ENCODE data around the gene MGST3. TPM values are rescaled to one million over a fixed set of nuclear protein-coding genes. Genes with fewer than 3 reads are reported as not detected.
A peak's percentile ranks its signal among the peaks of the same experiment; 100 is the strongest.
"Not testable (repeated sequence)": the region's sequence is repeated elsewhere in the genome, so short reads cannot be mapped to it uniquely, and the experiment has no call there.

The MGST3 gene
- polyA plus RNA-seq, 1 donor: 148 TPM

DNA sequence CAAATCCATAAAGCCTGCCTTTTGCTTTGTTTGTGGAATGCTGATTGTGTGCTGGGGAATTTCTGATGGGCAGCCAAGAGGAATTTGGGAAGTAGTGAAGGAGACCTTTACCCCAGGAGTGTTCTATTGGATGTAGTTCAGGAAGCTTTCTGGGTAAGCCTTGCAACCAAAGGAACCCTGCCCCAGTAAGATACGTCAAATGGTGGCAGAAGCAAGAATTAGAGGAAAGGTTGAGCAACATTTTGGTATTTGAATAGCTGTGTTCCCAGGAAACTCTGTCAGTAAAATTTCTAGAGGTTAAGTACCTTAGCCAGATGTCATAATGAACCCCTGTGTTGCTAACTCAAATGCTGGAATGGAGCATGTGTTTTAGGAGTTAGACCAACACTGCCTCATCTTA is 6.4 kb downstream of the MGST3 start:
- Histone ChIP-seq H3K27me3 (ENCODE audit: control insufficient read depth, insufficient read depth, low read length) (no peaks in the 10 kb centered on the region), H3K36me3 (ENCODE audit: control insufficient read depth, insufficient read depth, low read length) (peaks cover 7% of the 10 kb centered on the region), H3K4me1 (ENCODE audit: control insufficient read depth, insufficient read depth, low read length) (peaks cover 18% of the 10 kb centered on the region), H3K27ac (ENCODE audit: low read length) (no peak overlapping the region), H3K4me3 (ENCODE audit: low read length) (no peak overlapping the region), H3K9me3 (ENCODE audit: control insufficient read depth, low read depth, low read length) (no peaks in the 10 kb centered on the region)
- no CpG with 5 or more reads among the region's 1 CpG for whole genome bisulfite sequencing (ENCODE audit: insufficient coverage, low lambda C conversion rate)
- DNase-seq: peak in 1 of 2 donors; percentile 7

DNA sequence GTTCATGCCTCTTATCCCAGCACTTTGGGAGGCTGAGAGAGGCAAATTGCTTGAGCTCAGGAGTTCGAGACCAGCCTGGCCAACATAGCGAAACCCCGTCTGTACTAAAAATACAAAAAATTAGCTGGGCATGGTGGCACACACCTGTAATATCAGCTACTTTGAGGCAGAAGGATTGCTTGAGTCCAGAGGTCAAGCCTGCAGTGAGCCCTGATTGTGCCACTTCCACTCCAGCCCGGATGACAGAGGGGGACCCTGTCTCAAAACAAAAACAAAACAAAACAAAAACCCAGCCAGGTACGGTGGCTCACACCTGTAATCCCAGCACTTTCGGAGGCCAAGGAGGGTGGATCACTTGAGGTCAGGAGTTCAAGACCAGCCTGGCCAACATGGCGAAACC is 7.2 kb downstream of the MGST3 start:
- H3K36me3 ChIP-seq (ENCODE audit: control insufficient read depth, insufficient read depth, low read length); H3K9me3 ChIP-seq (ENCODE audit: control insufficient read depth, low read depth, low read length); H3K27me3 ChIP-seq (ENCODE audit: control insufficient read depth, insufficient read depth, low read length); H3K4me3 ChIP-seq (ENCODE audit: low read length); H3K27ac ChIP-seq (ENCODE audit: low read length): not testable (repeated sequence)
- H3K4me1 ChIP-seq (ENCODE audit: control insufficient read depth, insufficient read depth, low read length): peaks cover 11% of the 10 kb centered on the region
- WGBS (ENCODE audit: insufficient coverage, low lambda C conversion rate): 60% methylated on average over 1 of the region's 7 CpGs
- peak; percentile 9 to 43 for DNase-seq

DNA sequence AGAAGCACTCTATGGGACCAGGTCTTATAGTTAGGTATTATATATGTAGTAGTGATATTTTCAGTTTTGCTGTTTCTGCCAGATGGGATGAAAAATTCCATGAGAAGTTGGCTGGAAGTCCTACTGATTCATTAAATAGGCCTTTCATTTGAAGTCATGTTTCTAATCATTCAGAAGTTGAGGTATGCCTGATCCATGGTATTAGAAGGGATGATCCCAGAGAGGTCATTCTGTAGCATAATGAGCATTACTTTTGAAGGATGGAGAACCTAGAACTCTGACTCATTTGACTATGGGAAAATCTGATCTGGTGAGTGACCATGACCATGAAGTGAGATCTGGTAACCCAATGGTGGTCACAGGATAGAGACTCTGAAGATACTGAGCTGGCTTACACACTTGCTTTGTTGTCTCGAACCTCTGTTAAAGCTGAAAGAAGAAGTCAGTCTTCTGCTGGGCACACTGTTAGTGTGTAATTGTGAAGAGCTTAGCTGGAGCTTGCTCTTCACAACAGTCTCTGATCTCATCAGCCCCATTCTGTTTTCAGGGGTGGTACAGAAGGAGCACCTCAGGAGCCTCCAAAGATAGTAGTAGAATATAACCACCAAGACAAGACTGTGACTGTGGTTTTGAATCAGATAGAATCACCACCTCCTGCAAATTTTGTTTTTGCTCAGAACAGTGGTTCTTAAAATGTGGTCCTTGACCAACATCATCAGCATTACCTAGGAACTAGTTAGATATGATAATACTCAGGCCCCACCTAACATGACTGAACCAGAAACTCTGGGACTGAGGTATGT is 9.0 kb downstream of the MGST3 start:
- Histone ChIP-seq H3K4me1 (ENCODE audit: control insufficient read depth, insufficient read depth, low read length) (peaks cover 8% of the 10 kb centered on the region), H3K27ac (ENCODE audit: low read length) (no peak overlapping the region)

DNA sequence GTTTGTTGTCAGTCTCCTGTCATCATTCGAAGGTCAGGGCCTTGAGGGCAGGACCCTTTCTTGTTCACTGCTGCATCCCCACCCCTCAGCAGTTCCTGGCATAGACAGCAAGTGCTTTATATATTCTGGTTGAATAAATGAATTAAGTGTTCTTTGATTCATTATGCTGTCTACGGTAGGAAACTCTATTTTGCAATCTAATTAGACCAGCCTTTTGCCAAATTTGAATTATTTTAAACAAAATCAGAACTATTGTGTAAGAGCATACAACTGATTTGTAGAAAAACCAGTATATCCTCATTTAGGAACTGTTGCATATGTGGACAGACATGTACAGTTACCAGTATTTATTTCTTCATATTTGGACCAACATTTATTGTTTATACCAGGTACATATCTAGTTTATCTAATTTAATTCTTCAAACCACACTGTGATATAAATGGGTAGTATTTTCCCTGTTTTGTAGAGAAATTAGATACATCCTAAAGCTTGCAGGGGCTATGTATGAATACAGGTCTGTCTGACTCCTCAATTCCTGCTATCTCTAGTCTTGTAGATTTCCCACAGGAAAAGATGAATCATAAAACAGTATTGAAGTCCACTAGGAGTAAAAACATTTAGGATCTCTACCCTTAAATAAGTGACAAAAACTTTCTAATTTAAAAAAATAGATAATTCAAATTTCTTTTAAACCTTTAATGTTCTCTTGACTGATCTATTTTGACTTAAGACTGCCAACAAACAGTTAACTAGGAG is 10.4 kb downstream of the MGST3 start:
- H3K4me1 ChIP-seq (ENCODE audit: control insufficient read depth, insufficient read depth, low read length): peaks cover 14% of the 10 kb centered on the region
- H3K27ac ChIP-seq (ENCODE audit: low read length): no peak overlapping the region
- no peaks in the 10 kb centered on the region for H3K27me3 ChIP-seq (ENCODE audit: control insufficient read depth, insufficient read depth, low read length)
- H3K4me3 ChIP-seq (ENCODE audit: low read length): no peak overlapping the region
- DNase-seq: no peak
- H3K36me3 ChIP-seq (ENCODE audit: control insufficient read depth, insufficient read depth, low read length): peaks cover 7% of the 10 kb centered on the region
- whole genome bisulfite sequencing (ENCODE audit: insufficient coverage, low lambda C conversion rate): no CpG with 5 or more reads among the region's 2 CpGs
- H3K9me3 ChIP-seq (ENCODE audit: control insufficient read depth, low read depth, low read length): no peaks in the 10 kb centered on the region

More for the DNA sequence above, 9.0 kb downstream of the MGST3 start:
- Histone ChIP-seq H3K27me3 (ENCODE audit: control insufficient read depth, insufficient read depth, low read length) (no peaks in the 10 kb centered on the region), H3K36me3 (ENCODE audit: control insufficient read depth, insufficient read depth, low read length) (peaks cover 7% of the 10 kb centered on the region), H3K9me3 (ENCODE audit: control insufficient read depth, low read depth, low read length) (no peaks in the 10 kb centered on the region), H3K4me3 (ENCODE audit: low read length) (no peak overlapping the region)
- DNase-seq: no peak
- no CpG with 5 or more reads among the region's 1 CpG for WGBS (ENCODE audit: insufficient coverage, low lambda C conversion rate)

DNA sequence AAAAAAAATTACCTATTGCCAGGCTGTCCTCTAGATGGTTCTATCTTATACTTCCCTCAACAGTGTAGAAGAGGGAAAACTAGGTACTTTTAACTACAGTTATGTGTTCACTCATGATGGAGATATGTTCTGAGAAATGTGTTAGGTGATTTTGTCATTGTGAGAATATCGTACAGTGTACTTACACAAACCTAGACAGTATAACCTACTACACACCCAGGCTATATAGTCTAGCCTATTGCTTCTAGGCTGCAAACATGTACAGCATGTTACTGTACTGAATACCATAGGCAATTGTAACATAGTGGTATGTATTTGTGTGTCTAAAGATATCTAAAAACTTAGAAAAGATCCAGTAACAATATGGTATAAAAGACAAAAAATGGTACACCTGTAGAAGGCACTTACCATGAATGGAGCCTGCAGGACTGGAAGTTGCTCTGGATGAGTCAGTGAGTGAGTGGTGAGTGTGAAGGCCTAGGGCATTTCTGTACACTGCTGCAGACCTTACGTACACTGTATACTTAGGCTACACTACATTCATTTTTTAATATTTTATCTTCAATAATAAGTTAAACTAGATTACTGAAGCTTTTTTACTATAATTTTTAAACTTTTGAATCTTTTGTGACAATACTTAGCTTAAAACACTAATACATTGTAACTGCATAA is 13.2 kb downstream of the MGST3 start:
- H3K36me3 ChIP-seq (ENCODE audit: control insufficient read depth, insufficient read depth, low read length): peaks cover 4% of the 10 kb centered on the region
- no peaks in the 10 kb centered on the region for H3K9me3 ChIP-seq (ENCODE audit: control insufficient read depth, low read depth, low read length)
- WGBS (ENCODE audit: insufficient coverage, low lambda C conversion rate): 88% methylated on average over 1 of the region's 2 CpGs
- H3K27ac ChIP-seq (ENCODE audit: low read length): no peak overlapping the region
- no peak overlapping the region for H3K4me3 ChIP-seq (ENCODE audit: low read length)
- H3K4me1 ChIP-seq (ENCODE audit: control insufficient read depth, insufficient read depth, low read length): peaks cover 21% of the 10 kb centered on the region
- no peaks in the 10 kb centered on the region for H3K27me3 ChIP-seq (ENCODE audit: control insufficient read depth, insufficient read depth, low read length)
- no peak for DNase-seq

DNA sequence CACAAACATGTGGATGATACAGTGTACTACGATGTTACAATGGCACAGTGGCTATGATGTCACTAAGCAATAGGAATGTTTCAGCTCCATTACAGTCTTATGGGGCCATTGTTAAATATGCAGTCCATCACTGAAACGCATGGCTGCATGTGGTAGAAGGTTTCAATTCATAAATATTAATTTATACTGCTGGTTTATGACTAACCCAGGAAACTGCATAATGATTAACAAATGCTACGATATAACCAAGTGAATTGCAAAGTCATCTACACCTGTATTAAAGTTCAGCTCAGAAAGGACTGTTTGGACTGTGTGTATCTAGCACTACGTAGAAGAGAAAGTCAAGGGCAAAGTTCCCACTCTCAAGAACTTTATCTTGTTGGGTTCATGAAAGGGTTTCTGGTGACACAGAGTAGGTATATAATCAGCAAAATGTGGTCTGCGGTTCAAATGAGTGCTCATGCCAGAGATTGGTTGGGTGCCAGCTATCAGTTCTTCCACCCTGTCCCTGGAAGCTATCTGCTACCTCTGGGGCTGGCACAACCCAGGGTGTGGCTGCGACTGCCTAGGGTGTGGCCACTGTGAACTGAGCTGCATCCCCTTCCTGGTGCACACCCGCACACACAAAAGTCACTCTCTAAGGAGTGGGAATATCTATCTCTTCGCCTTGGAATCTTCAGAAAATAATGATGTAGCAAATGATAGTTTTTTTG is 14.8 kb downstream of the MGST3 start:
- 40% methylated on average over 2 of the region's 8 CpGs for WGBS (ENCODE audit: insufficient coverage, low lambda C conversion rate)
- Histone ChIP-seq H3K4me3 (ENCODE audit: low read length) (no peak overlapping the region), H3K27me3 (ENCODE audit: control insufficient read depth, insufficient read depth, low read length) (no peaks in the 10 kb centered on the region), H3K4me1 (ENCODE audit: control insufficient read depth, insufficient read depth, low read length) (peaks cover 21% of the 10 kb centered on the region), H3K9me3 (ENCODE audit: control insufficient read depth, low read depth, low read length) (no peaks in the 10 kb centered on the region), H3K36me3 (ENCODE audit: control insufficient read depth, insufficient read depth, low read length) (peaks cover 10% of the 10 kb centered on the region), H3K27ac (ENCODE audit: low read length) (peak overlapping the region; percentile 60)
- DNase-seq: peak; percentile 93 to 98

DNA sequence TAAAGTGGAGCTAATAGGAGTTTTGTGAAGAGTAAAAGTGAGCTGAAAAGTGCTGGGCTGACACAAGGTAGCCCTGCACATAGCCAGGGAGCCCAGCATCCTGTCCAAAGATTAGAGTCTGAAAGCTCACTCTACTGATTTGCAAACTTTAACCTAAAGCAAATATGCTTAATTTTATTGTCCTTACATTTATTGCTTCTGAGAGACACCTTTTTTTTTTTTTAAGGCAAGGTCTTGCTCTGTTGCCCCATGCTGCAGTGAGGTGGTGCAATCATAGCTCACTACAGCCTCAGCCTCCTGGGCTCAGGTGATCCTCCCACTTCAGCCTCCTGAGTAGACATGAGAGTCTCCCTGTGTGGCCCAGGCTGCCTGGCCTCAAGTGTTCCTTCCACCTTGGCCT is 16.5 kb downstream of the MGST3 start:
- peak; percentile 27 to 66 for DNase-seq

DNA sequence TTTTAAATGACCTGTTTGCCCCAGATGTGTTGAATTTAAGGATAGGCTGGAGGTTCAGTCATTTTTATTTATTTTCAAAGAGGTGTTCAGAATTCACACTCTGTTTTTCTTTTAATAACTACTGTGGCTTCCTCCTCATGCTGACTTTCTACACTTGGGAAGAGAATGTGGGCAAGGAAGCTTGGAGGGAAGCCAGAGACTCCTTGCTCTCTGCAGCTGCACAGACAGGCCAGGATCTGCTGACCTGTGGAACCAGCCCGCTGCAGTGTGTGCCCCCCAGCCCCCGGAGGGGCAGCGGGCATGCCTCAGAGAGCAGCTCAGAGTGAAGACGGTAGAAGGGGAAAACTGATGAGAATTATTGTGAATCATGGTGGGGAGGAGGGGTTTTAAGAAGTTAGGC is 16.9 kb downstream of the MGST3 start:
- no peak overlapping the region for H3K27ac ChIP-seq (ENCODE audit: low read length)
- no peak for DNase-seq
- H3K36me3 ChIP-seq (ENCODE audit: control insufficient read depth, insufficient read depth, low read length): peaks cover 24% of the 10 kb centered on the region
- H3K27me3 ChIP-seq (ENCODE audit: control insufficient read depth, insufficient read depth, low read length): no peaks in the 10 kb centered on the region
- no peaks in the 10 kb centered on the region for H3K9me3 ChIP-seq (ENCODE audit: control insufficient read depth, low read depth, low read length)
- H3K4me1 ChIP-seq (ENCODE audit: control insufficient read depth, insufficient read depth, low read length): peaks cover 21% of the 10 kb centered on the region
- H3K4me3 ChIP-seq (ENCODE audit: low read length): no peak overlapping the region
- WGBS (ENCODE audit: insufficient coverage, low lambda C conversion rate): no CpG with 5 or more reads among the region's 4 CpGs

More for the DNA sequence above, 16.5 kb downstream of the MGST3 start:
- Histone ChIP-seq H3K36me3 (ENCODE audit: control insufficient read depth, insufficient read depth, low read length) (peaks cover 23% of the 10 kb centered on the region), H3K27ac (ENCODE audit: low read length) (no peak overlapping the region), H3K9me3 (ENCODE audit: control insufficient read depth, low read depth, low read length) (no peaks in the 10 kb centered on the region), H3K27me3 (ENCODE audit: control insufficient read depth, insufficient read depth, low read length) (no peaks in the 10 kb centered on the region), H3K4me1 (ENCODE audit: control insufficient read depth, insufficient read depth, low read length) (peaks cover 21% of the 10 kb centered on the region), H3K4me3 (ENCODE audit: low read length) (no peak overlapping the region)

DNA sequence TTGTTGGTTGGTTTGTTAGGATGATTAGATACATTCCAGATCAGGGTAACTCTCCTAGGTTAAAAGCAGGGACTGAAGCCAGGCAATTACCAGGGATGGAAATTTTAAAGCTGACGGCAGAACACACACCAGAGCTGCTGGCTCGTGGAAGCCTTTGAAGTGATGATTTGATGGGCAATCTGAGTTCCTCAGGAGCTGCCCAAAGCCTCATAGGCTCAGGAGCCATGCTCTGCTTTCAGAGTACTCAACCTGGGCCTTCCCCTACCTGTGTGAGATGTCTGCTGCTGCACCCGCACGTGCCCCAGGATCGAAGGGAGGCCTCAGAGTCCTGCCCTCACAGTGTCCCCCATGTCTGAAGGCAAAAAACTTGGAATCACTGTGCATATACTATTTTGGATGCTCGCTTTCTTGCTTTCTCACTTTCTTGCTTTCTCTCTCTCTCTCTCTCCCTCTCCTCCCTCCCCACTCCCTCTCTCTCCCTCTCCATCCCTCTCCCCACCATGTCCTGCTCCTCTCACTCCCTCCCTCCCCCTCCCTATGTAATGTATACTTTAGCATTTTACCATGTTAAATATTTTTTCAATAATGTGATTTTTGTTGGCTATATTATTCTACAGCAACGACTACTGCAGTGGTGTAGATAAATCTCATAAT is 18.0 kb downstream of the MGST3 start:
- 100% methylated on average over 1 of the region's 7 CpGs for WGBS (ENCODE audit: insufficient coverage, low lambda C conversion rate)

More for the DNA sequence above, 18.0 kb downstream of the MGST3 start:
- Histone ChIP-seq H3K9me3 (ENCODE audit: control insufficient read depth, low read depth, low read length) (no peaks in the 10 kb centered on the region), H3K27me3 (ENCODE audit: control insufficient read depth, insufficient read depth, low read length) (no peaks in the 10 kb centered on the region), H3K36me3 (ENCODE audit: control insufficient read depth, insufficient read depth, low read length) (peaks cover 33% of the 10 kb centered on the region), H3K27ac (ENCODE audit: low read length) (no peak overlapping the region), H3K4me3 (ENCODE audit: low read length) (no peak overlapping the region), H3K4me1 (ENCODE audit: control insufficient read depth, insufficient read depth, low read length) (peaks cover 21% of the 10 kb centered on the region)
- no peak for DNase-seq
